Smooth muscle cell (in vitro differentiated cells): ENCODE measurements around the gene SIRPB2. TPM values are rescaled to one million over a fixed set of nuclear protein-coding genes. Genes with fewer than 3 reads are reported as not detected.

ENCODE experiments used
- DNase-seq: peaks from one replicate; lab custom pipeline; 2025; ENCODE audit not compliant: unreplicated experiment; lab: John Stamatoyannopoulos, UW
- H2AFZ ChIP-seq: fragments of 200-600 bp; sonication (generic); 2 replicates; pipeline ENCODE4 v1.6.0; 2016; ENCODE audit warnings: antibody characterized with exemption, low read depth, mild to moderate bottlenecking
- H3F3A ChIP-seq: fragments of 200-600 bp; sonication (generic); 2 replicates; pipeline ENCODE4 v1.6.0; 2017; ENCODE audit warnings: antibody characterized with exemption, low read depth
- H3K27ac ChIP-seq: fragments of 200-600 bp; sonication (generic); 2 replicates; pipeline ENCODE4 v1.5.1; 2016; ENCODE audit warnings: low read depth, mild to moderate bottlenecking
- H3K27me3 ChIP-seq: fragments of 200-600 bp; sonication (generic); 2 replicates; pipeline ENCODE4 v1.6.1; 2016; ENCODE audit warnings: low read depth, mild to moderate bottlenecking
- H3K36me3 ChIP-seq: fragments of 200-600 bp; sonication (generic); 2 replicates; pipeline ENCODE4 v1.5.1; 2016; ENCODE audit warnings: low read depth
- H3K4me1 ChIP-seq: fragments of 200-600 bp; sonication (generic); 2 replicates; pipeline ENCODE4 v1.5.1; 2016; ENCODE audit warnings: low read depth
- H3K4me2 ChIP-seq: fragments of 200-600 bp; sonication (generic); 2 replicates; pipeline ENCODE4 v1.6.0; 2016; ENCODE audit warnings: mild to moderate bottlenecking
- H3K4me3 ChIP-seq: fragments of 200-600 bp; sonication (generic); 2 replicates; pipeline ENCODE4 v1.5.1; 2016; ENCODE audit warnings: mild to moderate bottlenecking
- H3K79me2 ChIP-seq: fragments of 200-600 bp; sonication (generic); 2 replicates; pipeline ENCODE4 v1.6.0; 2016; ENCODE audit warnings: low read depth, mild to moderate bottlenecking
- H3K9ac ChIP-seq: fragments of 200-600 bp; sonication (generic); 2 replicates; pipeline ENCODE4 v1.6.0; 2016; ENCODE audit warnings: low read depth
- H3K9me3 ChIP-seq: fragments of 200-600 bp; sonication (generic); replicated peaks from 2 replicates; pipeline ENCODE4 v1.5.1; 2016; ENCODE audit warnings: low read depth
- H4K20me1 ChIP-seq: fragments of 200-600 bp; sonication (generic); 2 replicates; pipeline ENCODE4 v1.6.0; 2016; ENCODE audit warnings: low read depth
- WGBS: methylation state at CpG from one replicate; pipeline ENCODE4 v1.1.7; 2016; ENCODE audit warnings: low lambda C conversion rate; 5-methylcytosine and 5-hydroxymethylcytosine counted together
- polyA plus RNA-seq: library from polyadenylated mRNA; unstranded; fragments of >200 nt; fragmentation: Nextera tagmentation; extraction: Ambion mirVana; gene quantifications from 2 replicates; pipeline ENCODE4 v1.2.1, GENCODE V29; 2016
- total RNA-seq: library from RNA; depleted of rRNA; stranded (reverse); fragments of >200 nt; gene quantifications from 2 replicates; pipeline ENCODE4 v1.2.3, GENCODE V29; 2014
- TF ChIP-seq, protein P1 (sequence below): fragments of 200-600 bp; sonication (generic); IDR thresholded peaks from 2 replicates; pipeline ENCODE4 v1.5.1; 2017; ENCODE audit warnings: borderline replicate concordance, mild to moderate bottlenecking, antibody characterized with exemption; ENCODE audit not compliant: insufficient read depth, poor library complexity, severe bottlenecking

SIRPB2 gene
- total and polyA plus RNA-seq, 2 experiments from 2014 or later: not detected

- TF ChIP-seq, protein P1, sequence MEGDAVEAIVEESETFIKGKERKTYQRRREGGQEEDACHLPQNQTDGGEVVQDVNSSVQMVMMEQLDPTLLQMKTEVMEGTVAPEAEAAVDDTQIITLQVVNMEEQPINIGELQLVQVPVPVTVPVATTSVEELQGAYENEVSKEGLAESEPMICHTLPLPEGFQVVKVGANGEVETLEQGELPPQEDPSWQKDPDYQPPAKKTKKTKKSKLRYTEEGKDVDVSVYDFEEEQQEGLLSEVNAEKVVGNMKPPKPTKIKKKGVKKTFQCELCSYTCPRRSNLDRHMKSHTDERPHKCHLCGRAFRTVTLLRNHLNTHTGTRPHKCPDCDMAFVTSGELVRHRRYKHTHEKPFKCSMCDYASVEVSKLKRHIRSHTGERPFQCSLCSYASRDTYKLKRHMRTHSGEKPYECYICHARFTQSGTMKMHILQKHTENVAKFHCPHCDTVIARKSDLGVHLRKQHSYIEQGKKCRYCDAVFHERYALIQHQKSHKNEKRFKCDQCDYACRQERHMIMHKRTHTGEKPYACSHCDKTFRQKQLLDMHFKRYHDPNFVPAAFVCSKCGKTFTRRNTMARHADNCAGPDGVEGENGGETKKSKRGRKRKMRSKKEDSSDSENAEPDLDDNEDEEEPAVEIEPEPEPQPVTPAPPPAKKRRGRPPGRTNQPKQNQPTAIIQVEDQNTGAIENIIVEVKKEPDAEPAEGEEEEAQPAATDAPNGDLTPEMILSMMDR: no peak
- Histone ChIP-seq H3K9ac (no peak overlapping the region), H3K4me2 (peak overlapping the region; percentile 55), H3K4me1 (peaks cover 11% of the 10 kb centered on the region), H3K36me3 (no peaks in the 10 kb centered on the region), H4K20me1 (peaks cover 32% of the 10 kb centered on the region), H3K27me3 (no peaks in the 10 kb centered on the region), H3K79me2 (peaks cover 35% of the 10 kb centered on the region), H3K4me3 (no peak overlapping the region), H3K27ac (no peak overlapping the region), H3K9me3 (no peaks in the 10 kb centered on the region), H3F3A (peaks cover 6% of the 10 kb centered on the region), H2AFZ (no peak overlapping the region)
- DNase-seq: no peak
- WGBS: 74% methylated on average over 22 of the region's 22 CpGs
These were observed 23.7 kb downstream of the SIRPB2 start for GRCh38 chr20:1467355-1468116.

DNA sequence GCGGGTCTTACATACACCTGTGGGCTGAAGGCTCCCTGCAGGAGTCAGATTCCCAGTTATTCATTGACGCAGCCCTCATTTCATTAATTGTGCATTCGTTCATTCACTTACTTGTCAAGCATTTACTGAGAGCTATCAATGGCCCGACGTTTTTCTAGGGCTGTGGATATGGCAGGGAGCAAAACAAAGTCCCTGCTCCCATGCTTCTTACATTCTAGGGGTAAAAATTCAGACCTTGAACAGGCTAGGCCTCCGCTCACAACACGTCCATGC lies 24.2 kb downstream of the SIRPB2 start:
- Histone ChIP-seq H3K27ac (no peak overlapping the region), H3K27me3 (no peaks in the 10 kb centered on the region), H2AFZ (no peak overlapping the region), H3F3A (peaks cover 6% of the 10 kb centered on the region), H3K4me1 (peaks cover 11% of the 10 kb centered on the region), H4K20me1 (peaks cover 37% of the 10 kb centered on the region), H3K4me3 (no peak overlapping the region), H3K36me3 (no peaks in the 10 kb centered on the region), H3K9ac (no peak overlapping the region), H3K79me2 (peaks cover 39% of the 10 kb centered on the region), H3K9me3 (no peaks in the 10 kb centered on the region), H3K4me2 (peak overlapping the region; percentile 55)
- TF ChIP-seq, protein P1: no peak
- 11% methylated on average over 7 of the region's 7 CpGs for WGBS
- no peak for DNase-seq

- Histone ChIP-seq H3K27me3 (no peaks in the 10 kb centered on the region), H3K4me3 (peak within 1 kb of the TSS; percentile 87), H3K27ac (peak within 1 kb of the TSS; percentile 88), H3K9me3 (no peaks in the 10 kb centered on the region), H3K4me1 (peaks cover 11% of the 10 kb centered on the region), H4K20me1 (peaks cover 42% of the 10 kb centered on the region), H3F3A (peaks cover 6% of the 10 kb centered on the region), H3K9ac (peak within 1 kb of the TSS; percentile 95), H3K79me2 (peaks cover 39% of the 10 kb centered on the region), H3K36me3 (no peaks in the 10 kb centered on the region), H2AFZ (peak within 1 kb of the TSS; percentile 77), H3K4me2 (peak within 1 kb of the TSS; percentile 95)
- DNase-seq: peak; percentile 91
- TF ChIP-seq, protein P1: peak; percentile 99
- WGBS: 2% methylated on average over 38 of the region's 104 CpGs
These were observed 24.8 kb downstream of the SIRPB2 start, which contains the start of gene NSFL1C for GRCh38 chr20:1466211-1467081. NSFL1C (minus strand) TSS chr20:1466849; CDS start chr20:1466824, 25 bp downstream.
